Stimulated activated effector memory CD8-positive, alpha-beta T cell treated with anti-CD3 and anti-CD28 coated beads, Interleukin-12 subunit alpha, Interleukin-12 subunit beta, amount 100 ng/mL, for 72 hours (primary cell): ENCODE data around the gene MUC5AC.
A peak's percentile ranks its signal among the peaks of the same experiment; 100 is the strongest.
"Not testable (repeated sequence)": the region's sequence is repeated elsewhere in the genome, so short reads cannot be mapped to it uniquely, and the experiment has no call there.

Experiments
- ATAC-seq: fragments of 150-1000 bp; cut with Tn5 transposase; 2 replicates; pipeline ENCODE4 v1.10.0; 2021
- DNase-seq, 2 donors: peaks; one replicate each; pipeline ENCODE4 v3.0.0; 2021 to 2022; ENCODE audit warnings: low spot score in 2 of 2
- H3K27ac Mint-ChIP-seq: one replicate; pipeline ENCODE4 v1.8.0; 2022; ENCODE audit warnings: mild to moderate bottlenecking, mixed read lengths
- H3K36me3 Mint-ChIP-seq: one replicate; pipeline ENCODE4 v1.8.0; 2022; ENCODE audit warnings: mild to moderate bottlenecking, mixed read lengths
- H3K4me1 Mint-ChIP-seq: one replicate; pipeline ENCODE4 v1.8.0; 2022; ENCODE audit warnings: mixed read lengths
- H3K4me3 Mint-ChIP-seq: one replicate; pipeline ENCODE4 v1.8.0; 2022; ENCODE audit warnings: mild to moderate bottlenecking, mixed read lengths
- H3K9me3 Mint-ChIP-seq: one replicate; pipeline ENCODE4 v1.8.0; 2022; ENCODE audit warnings: mixed read lengths

Gene MUC5AC

DNA sequence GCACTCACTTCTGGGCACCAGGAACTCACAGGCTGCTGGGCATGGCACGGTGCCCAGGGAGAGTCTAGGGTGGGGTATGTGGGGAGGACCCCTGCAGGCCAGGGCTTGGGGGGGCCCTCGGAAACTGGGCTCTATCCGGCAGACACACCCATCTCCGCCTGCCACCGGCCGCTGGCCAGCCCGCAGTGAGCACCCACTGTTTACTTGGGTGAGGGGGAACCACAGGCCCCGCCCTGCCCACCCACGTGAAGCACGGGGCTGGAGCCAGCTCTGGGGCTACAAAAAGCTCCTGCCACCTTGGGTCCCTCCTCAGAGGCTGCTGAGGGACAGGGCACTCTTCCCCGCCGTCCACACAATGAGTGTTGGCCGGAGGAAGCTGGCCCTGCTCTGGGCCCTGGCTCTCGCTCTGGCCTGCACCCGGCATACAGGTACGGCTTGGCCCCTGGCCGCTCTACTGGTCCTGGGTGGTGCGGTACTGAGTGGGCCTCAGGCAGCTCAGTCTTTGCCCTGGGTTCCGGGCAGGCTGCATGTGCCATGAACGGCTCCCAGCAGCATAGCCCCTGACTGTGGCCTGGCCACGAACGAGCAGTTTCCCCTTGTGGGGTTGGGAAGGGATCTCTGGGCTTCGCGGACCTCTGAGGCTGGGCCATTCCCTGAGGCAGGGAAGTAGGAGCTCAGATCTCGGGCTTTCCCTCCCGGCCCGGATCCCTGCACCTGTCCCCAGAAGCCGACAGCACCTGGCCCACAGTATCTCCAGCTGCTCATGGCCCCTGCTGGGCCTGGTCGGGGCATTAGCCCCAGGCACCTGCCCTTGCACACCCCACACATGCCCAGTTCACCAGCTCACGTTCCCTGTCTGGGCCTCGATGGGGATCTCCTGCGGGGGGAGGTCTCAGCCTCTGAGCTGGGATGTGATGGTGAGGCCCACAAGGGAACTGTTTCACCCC lies at the start of gene MUC5AC:
Gene MUC5AC, plus strand, starts transcription at position 309 of the 947 bp plus-strand sequence. Its CDS starts 47 bp downstream, at position 356.
- Mint-ChIP-seq H3K27ac (no peak within 1 kb of the TSS), H3K9me3 (no peaks in the 10 kb centered on the region), H3K4me1 (no peaks in the 10 kb centered on the region), H3K36me3 (no peaks in the 10 kb centered on the region), H3K4me3 (no peak within 1 kb of the TSS)
- ATAC-seq (no peak), DNase-seq (no peak)

DNA sequence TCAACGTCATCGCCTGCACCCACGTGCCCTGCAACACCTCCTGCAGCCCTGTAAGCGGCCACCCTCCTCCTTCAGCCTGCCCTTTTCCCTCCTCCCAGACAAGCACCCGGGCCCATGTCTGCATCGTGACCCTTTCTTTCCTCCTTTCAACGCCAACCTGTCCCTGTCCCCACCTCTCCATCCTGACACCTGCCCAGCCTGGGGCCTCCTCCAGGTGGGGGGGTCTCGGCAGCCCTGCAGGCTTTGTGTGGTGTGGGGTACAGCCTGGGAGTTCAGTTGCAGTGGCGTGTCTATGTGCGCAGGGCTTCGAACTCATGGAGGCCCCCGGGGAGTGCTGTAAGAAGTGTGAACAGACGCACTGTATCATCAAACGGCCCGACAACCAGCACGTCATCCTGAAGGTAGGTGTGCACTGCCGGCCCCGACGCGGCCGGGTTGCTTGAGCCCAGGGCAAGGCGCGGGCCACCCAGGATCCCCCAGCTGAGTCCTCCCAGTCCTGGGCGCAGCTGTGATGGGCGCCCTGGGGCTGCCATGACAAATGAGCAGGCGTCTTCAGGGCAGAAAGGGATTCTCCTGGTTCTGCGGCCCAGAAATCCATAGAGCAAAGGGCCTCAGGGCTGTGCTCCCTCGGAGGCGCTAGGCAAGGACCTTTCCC lies 49.4 kb upstream of the MUC5AC start:
- no peaks in the 10 kb centered on the region for H3K9me3 Mint-ChIP-seq
- H3K27ac Mint-ChIP-seq, result no peak overlapping the region
- no peak overlapping the region for H3K4me3 Mint-ChIP-seq

DNA sequence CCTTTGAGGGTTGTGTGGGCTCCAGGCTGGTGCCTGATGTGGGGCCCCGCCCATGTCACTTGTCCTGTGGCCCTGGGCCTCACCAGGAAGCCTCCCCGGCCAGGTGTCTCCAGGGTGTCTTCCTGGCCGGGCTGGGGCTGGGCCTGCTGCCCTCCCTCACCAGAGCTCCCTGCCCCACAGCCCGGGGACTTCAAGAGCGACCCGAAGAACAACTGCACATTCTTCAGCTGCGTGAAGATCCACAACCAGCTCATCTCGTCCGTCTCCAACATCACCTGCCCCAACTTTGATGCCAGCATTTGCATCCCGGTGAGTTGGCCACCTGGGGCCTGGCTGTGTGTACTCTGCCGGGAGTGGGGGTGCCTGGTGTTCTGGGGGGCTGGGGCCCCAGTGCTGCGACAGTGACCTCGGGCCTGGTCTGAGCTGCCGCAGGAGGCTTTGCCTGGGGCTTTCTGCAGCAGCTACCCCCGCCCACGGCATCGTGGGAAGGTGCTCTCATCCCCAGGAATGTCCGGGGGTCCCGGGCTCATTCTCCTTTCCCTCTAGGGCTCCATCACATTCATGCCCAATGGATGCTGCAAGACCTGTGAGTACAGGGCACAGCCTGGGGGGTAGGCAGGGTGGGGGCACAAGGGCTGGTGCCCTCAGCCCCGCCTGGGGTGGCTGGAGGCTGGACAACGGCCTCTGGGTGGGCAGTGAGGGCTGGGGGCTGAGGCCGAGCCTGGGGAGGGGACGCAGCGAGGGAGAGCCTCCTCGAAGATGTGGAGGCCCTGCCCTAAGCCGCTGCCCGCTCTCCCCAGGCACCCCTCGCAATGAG lies 48.4 kb upstream of the MUC5AC start:
- H3K27ac Mint-ChIP-seq, result no peak overlapping the region
- H3K36me3 Mint-ChIP-seq, result no peaks in the 10 kb centered on the region
- H3K4me3 Mint-ChIP-seq, result no peak overlapping the region
- ATAC-seq (no peak), DNase-seq (no peak)
- H3K4me1 Mint-ChIP-seq, result no peaks in the 10 kb centered on the region
- H3K9me3 Mint-ChIP-seq, result no peaks in the 10 kb centered on the region

More for the DNA sequence above, 49.4 kb upstream of the MUC5AC start:
- Mint-ChIP-seq H3K36me3 (no peaks in the 10 kb centered on the region), H3K4me1 (no peaks in the 10 kb centered on the region)
- ATAC-seq (no peak), DNase-seq (no peak)

GRCh38 chr11:1109918-1110705 lies 47.6 kb upstream of the MUC5AC start:
- Mint-ChIP-seq H3K4me3 (no peak overlapping the region), H3K9me3 (no peaks in the 10 kb centered on the region), H3K36me3 (no peaks in the 10 kb centered on the region), H3K27ac (peak overlapping the region; percentile 75), H3K4me1 (no peaks in the 10 kb centered on the region)
- DNase-seq (no peak), ATAC-seq (no peak)

GRCh38 chr11:1111545-1112212 lies 46.1 kb upstream of the MUC5AC start:
- Mint-ChIP-seq H3K4me1 (no peaks in the 10 kb centered on the region), H3K4me3 (no peak overlapping the region), H3K27ac (no peak overlapping the region), H3K9me3 (no peaks in the 10 kb centered on the region), H3K36me3 (no peaks in the 10 kb centered on the region)
- no peak for ATAC-seq
- DNase-seq, result no peak

DNA sequence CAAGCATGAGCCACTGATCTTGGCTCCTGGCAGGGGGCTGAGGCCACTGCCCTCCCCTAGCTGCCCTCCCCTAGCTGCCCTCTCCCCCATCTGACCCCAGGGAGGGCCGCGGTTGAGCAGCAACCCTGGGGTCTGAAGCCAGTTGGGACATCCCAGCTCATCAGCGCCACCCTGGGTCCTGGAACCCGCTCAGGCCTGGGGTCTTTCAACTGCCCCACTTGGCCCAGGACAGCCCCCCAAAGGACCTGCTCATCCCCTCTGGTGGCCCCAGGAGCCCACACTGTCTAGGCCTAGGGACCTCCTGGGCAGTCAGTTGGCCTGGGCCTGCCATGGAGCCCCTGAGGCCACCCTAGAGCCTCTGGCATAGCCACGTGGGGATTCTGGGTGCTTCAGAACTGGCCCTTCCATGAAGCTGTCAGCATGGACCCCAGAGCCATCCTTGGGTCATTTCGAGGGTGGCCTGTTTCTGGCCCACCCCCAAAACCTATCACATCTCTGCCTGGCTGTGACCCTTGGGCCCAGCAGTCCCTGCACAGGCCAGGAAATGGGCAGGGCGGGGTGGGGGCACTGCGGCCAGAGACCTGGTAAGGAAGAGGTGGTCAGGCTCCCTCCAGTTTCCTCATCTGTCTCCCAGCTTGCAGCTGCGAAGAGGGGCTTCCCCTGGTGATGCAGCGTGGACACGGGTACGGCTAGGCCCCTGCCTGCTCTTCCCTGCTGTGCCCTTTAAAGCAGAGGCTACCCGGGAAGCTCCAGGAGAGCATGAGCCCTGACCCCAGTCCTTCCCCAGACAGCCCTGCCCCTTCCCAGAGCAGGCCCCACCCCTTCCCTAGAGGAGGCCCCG lies 45.2 kb upstream of the MUC5AC start:
- no peak for DNase-seq
- H3K36me3 Mint-ChIP-seq, result no peaks in the 10 kb centered on the region
- H3K4me3 Mint-ChIP-seq, result no peak overlapping the region
- ATAC-seq, result no peak
- H3K9me3 Mint-ChIP-seq, result no peaks in the 10 kb centered on the region
- H3K4me1 Mint-ChIP-seq, result no peaks in the 10 kb centered on the region
- no peak overlapping the region for H3K27ac Mint-ChIP-seq

DNA sequence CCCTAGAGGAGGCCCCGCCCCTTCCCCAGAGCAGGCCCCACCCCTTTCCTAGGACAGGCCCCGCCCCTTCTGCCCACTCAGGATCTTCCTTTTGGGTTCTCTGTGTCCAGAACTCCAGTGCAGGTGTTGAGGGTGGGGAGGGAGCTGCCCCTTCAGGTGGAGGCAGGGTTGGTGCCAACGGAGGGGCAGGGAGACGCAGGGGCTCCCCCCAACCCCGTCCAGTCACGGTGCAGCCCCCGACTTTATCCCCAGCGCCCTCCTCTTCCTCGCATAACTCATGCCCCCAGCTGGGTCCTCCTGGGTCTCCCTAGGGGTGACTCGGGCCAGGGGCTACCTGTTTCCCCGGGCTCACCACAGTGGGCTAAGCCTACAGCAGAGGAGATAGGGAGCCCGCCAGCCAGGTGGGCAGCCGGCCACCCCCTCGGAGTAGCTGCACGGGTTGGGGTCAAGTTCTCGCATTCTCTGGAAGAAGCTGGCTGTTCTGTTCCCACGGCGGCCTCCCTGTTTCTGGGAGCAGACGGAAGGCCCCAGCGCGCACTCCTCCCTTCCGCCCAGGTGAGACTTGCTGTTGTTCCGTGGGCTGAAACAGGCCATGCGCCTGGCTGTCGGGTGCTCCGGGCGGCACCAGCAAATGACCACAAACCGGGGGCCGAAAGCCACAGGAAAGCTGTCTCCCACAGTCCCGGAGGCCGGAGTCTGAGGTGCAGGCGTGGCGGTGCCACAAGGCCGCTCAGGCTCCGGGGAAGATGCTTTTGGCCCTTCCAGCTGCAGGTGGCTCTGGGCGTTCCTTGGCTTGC lies 44.1 kb upstream of the MUC5AC start:
- DNase-seq (no peak), ATAC-seq (no peak)
- no peaks in the 10 kb centered on the region for H3K9me3 Mint-ChIP-seq
- no peak overlapping the region for H3K4me3 Mint-ChIP-seq
- H3K36me3 Mint-ChIP-seq, result no peaks in the 10 kb centered on the region
- no peak overlapping the region for H3K27ac Mint-ChIP-seq
- no peaks in the 10 kb centered on the region for H3K4me1 Mint-ChIP-seq

GRCh38 chr11:1115292-1115691 lies 42.5 kb upstream of the MUC5AC start:
- not testable (repeated sequence) for H3K9me3 Mint-ChIP-seq, DNase-seq, H3K36me3 Mint-ChIP-seq, H3K4me1 Mint-ChIP-seq, ATAC-seq, H3K27ac Mint-ChIP-seq, H3K4me3 Mint-ChIP-seq

GRCh38 chr11:1116104-1116503 lies 41.6 kb upstream of the MUC5AC start:
- no peak overlapping the region for H3K27ac Mint-ChIP-seq
- H3K4me1 Mint-ChIP-seq, result no peaks in the 10 kb centered on the region
- no peak for DNase-seq
- H3K9me3 Mint-ChIP-seq, result no peaks in the 10 kb centered on the region
- no peak overlapping the region for H3K4me3 Mint-ChIP-seq
- ATAC-seq, result no peak
- H3K36me3 Mint-ChIP-seq, result no peaks in the 10 kb centered on the region

DNA sequence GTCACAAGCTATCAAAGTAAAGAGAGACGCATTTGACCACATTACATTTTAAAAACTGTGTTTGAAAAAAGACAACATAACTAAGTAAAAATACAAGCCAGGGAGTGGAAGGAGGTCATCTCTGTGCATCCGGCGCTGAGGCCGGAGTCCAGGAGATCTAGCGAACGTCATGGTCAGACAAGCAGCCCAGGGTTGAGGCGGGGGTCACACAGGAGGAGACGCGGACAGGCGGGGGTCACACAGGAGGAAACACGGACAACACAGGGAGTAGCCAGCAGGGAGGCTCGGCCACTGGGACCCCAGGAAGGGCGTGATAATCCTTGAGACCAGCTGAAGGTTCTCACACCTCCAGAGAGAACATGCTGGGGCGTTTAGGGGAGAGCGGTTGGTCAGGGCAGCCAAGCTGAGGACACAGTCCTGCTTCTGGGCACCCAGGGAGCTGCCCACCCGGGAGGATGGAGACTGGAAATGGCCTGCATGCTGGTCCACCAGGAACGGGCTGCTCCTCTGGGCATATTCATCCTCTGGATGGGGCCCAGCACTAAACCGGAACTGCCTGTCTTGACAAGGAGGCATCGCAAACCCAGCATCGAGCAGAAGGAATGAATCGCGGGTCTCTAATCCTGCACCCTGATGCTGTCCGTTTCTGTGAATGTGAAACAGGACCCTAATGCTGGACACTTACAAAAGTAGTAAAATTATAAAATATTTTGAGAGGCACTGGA lies 40.9 kb upstream of the MUC5AC start:
- DNase-seq, result no peak
- ATAC-seq, result no peak
- H3K4me3 Mint-ChIP-seq, result no peak overlapping the region
- no peaks in the 10 kb centered on the region for H3K36me3 Mint-ChIP-seq
- H3K9me3 Mint-ChIP-seq, result no peaks in the 10 kb centered on the region
- no peak overlapping the region for H3K27ac Mint-ChIP-seq
- H3K4me1 Mint-ChIP-seq, result no peaks in the 10 kb centered on the region

- Mint-ChIP-seq H3K36me3 (no peaks in the 10 kb centered on the region), H3K9me3 (no peaks in the 10 kb centered on the region), H3K4me3 (no peak overlapping the region), H3K27ac (no peak overlapping the region), H3K4me1 (no peaks in the 10 kb centered on the region)
- no peak for ATAC-seq
- DNase-seq, result no peak
These were observed 39.8 kb upstream of the MUC5AC start for GRCh38 chr11:1117992-1118391.

DNA sequence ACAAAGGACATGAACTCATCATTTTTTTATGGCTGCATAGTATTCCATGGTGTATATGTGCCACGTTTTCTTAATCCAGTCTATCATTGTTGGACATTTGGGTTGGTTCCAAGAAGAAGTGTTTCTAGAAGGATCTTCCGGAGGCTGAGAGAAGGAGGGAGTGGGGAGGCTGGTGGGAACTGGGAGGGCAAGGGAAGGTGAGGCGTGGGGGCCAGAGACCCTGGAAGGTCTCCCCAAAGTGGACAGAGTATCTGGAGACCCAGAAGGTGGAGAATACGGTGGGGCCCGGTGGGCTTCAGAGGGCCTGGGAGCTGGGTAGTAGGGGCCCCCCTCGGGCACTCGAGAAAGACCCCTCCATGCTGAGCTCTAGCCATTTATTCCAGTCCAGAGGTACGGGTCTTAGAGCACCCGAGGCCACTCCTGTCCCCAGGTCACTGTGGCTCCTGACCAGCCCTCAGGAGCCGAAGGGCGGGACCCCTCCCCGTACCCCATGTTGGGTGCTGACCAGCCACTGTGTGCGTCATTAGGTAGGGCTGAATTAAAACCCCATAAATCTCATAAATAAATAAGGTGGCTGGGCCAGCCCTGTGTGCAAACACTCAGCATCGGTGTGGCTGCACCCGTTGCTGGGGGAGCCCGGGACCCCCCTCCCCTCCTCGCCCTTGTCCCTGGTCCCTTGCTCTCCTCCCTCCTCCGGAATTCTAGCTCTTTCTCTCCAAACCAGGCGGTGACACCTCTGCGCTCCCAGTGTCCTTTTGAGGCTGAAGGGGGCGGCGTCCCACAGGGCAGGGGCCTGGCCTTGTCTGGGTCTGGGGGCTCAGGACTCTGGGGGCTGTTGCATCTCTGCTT lies 38.8 kb upstream of the MUC5AC start:
- Mint-ChIP-seq H3K27ac (no peak overlapping the region), H3K36me3 (no peaks in the 10 kb centered on the region), H3K9me3 (no peaks in the 10 kb centered on the region), H3K4me3 (no peak overlapping the region), H3K4me1 (no peaks in the 10 kb centered on the region)
- no peak for DNase-seq
- no peak for ATAC-seq
